Suprapubic skin (tissue), 4 donors: ENCODE data around the gene ARID1B. TPM values are rescaled to one million over a fixed set of nuclear protein-coding genes. Genes with fewer than 3 reads are reported as not detected.

ENCODE experiments used
- DNase-seq, 2 donors: peaks; one replicate each; pipeline ENCODE4 v3.0.0-alpha.2; 2019; ENCODE audit warnings: low spot score in 2 of 2
- H3K27ac ChIP-seq: fragments of 200-600 bp; sonication (generic); one replicate; pipeline ENCODE4 v1.5.1; 2019
- H3K27me3 ChIP-seq: fragments of 200-600 bp; sonication (generic); one replicate; pipeline ENCODE4 v1.5.1; 2019
- H3K36me3 ChIP-seq: fragments of 200-600 bp; sonication (generic); one replicate; pipeline ENCODE4 v1.5.1; 2019
- H3K4me1 ChIP-seq: fragments of 200-600 bp; sonication (generic); one replicate; pipeline ENCODE4 v1.5.1; 2019
- H3K4me3 ChIP-seq: fragments of 200-600 bp; sonication (generic); one replicate; pipeline ENCODE4 v1.5.1; 2019; ENCODE audit warnings: mild to moderate bottlenecking
- H3K9me3 ChIP-seq: fragments of 200-600 bp; sonication (generic); one replicate; pipeline ENCODE4 v1.5.1; 2019
- CTCF ChIP-seq, 2 donors: fragments of 200-600 bp in 1 of 2; fragments of 450-650 bp in 1 of 2; sonication (generic) in 1 of 2; IDR thresholded peaks; one replicate each; pipeline ENCODE4 v1.5.1; 2016 to 2019; ENCODE audit warnings: antibody characterized with exemption in 2 of 2, mild to moderate bottlenecking in 1 of 2, moderate library complexity in 1 of 2
- EP300 ChIP-seq: sonication (generic); formaldehyde crosslinking; IDR thresholded peaks from one replicate; pipeline ENCODE4 v1.6.1; 2017; ENCODE audit warnings: antibody characterized with exemption
- POLR2A ChIP-seq, 2 donors: fragments of 450-650 bp; IDR thresholded peaks; one replicate each; pipeline ENCODE4 v1.6.1; 2017; ENCODE audit warnings: antibody characterized with exemption in 2 of 2, mild to moderate bottlenecking in 2 of 2, moderate library complexity in 2 of 2
- POLR2AphosphoS5 ChIP-seq, 3 donors: sonication (generic); formaldehyde crosslinking; IDR thresholded peaks; one replicate each; pipeline ENCODE4 v1.6.1; 2017; ENCODE audit warnings: antibody characterized with exemption in 3 of 3
- WGBS: methylation state at CpG from one replicate; pipeline ENCODE4 v1.1.5; 2018; 5-methylcytosine and 5-hydroxymethylcytosine counted together
- total RNA-seq, 4 donors: library from RNA; depleted of rRNA; stranded (reverse); fragments of >200 nt; gene quantifications; one replicate each; pipeline ENCODE4 v1.1.0, GENCODE V29; 2016

Gene ARID1B
- total RNA-seq, 4 donors from 2014 or later: 102 to 233 (median 129) TPM

DNA sequence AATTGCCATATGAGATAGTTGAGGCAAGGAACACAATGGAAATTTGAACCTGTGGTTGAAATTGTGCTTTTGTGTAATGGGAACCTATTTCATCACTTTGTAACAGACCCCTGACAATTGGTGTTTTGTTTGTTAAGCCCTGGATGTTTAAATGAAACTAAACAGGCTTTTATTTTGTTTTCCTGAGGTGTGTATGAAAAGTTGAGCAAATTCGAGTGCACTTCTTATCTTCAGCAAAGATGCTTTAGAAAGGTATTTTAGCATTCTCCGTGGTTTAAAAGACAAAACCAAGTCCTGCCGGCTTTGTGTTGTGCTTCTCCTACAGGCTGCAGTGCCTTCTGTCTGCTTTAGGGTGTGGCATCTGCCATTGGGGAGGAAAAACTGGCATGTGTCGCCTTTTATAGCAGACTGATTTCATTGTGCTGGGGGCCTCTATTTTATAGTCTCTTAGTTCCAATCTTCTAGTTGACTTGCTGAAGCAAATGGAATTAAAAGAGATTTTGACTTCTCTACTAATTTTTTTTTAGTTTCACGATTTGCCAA is 2.2 kb upstream of the ARID1B start:
- H3K4me3 ChIP-seq: no peak overlapping the region
- H3K27ac ChIP-seq: peak overlapping the region; percentile 24
- no peak for DNase-seq
- peaks cover 25% of the 10 kb centered on the region for H3K4me1 ChIP-seq
- H3K36me3 ChIP-seq: no peaks in the 10 kb centered on the region
- no peaks in the 10 kb centered on the region for H3K9me3 ChIP-seq
- no peak for TF ChIP-seq POLR2A (IDR thresholded peaks at IDR 0.05)
- TF ChIP-seq POLR2AphosphoS5 (IDR thresholded peaks at IDR 0.05): no peak
- no peak for TF ChIP-seq CTCF (IDR thresholded peaks at IDR 0.05)
- TF ChIP-seq EP300: no peak
- 24% methylated on average over 5 of the region's 5 CpGs for WGBS
- no peaks in the 10 kb centered on the region for H3K27me3 ChIP-seq

GRCh38 chr6:156775717-156776116 is 1.5 kb upstream of the ARID1B start:
- H3K27ac ChIP-seq: peak overlapping the region; percentile 99
- H3K27me3 ChIP-seq: no peaks in the 10 kb centered on the region
- 38% methylated on average over 5 of the region's 5 CpGs for WGBS
- H3K9me3 ChIP-seq: no peaks in the 10 kb centered on the region
- DNase-seq: no peak
- H3K36me3 ChIP-seq: no peaks in the 10 kb centered on the region
- H3K4me1 ChIP-seq: peaks cover 29% of the 10 kb centered on the region
- peak overlapping the region; percentile 92 for H3K4me3 ChIP-seq
- no peak for TF ChIP-seq POLR2AphosphoS5 (IDR thresholded peaks at IDR 0.05)

GRCh38 chr6:156776470-156776839 is 723 bp upstream of the ARID1B start:
- H3K9me3 ChIP-seq: no peaks in the 10 kb centered on the region
- H3K4me1 ChIP-seq: peaks cover 36% of the 10 kb centered on the region
- peak overlapping the region; percentile 92 for H3K4me3 ChIP-seq
- H3K36me3 ChIP-seq: no peaks in the 10 kb centered on the region
- no peak for DNase-seq
- H3K27me3 ChIP-seq: no peaks in the 10 kb centered on the region
- H3K27ac ChIP-seq: peak overlapping the region; percentile 99
- WGBS: 3% methylated on average over 8 of the region's 8 CpGs
- no peak for TF ChIP-seq EP300
- TF ChIP-seq POLR2AphosphoS5 (IDR thresholded peaks at IDR 0.05): peak in 1 of 3 donors; percentile 28
- no peak for TF ChIP-seq CTCF (IDR thresholded peaks at IDR 0.05)
- no peak for TF ChIP-seq POLR2A (IDR thresholded peaks at IDR 0.05)

- H3K4me1 ChIP-seq: peaks cover 49% of the 10 kb centered on the region
- H3K4me3 ChIP-seq: peak overlapping the region; percentile 92
- TF ChIP-seq CTCF (IDR thresholded peaks at IDR 0.05) (no peak), EP300 (no peak), POLR2AphosphoS5 (IDR thresholded peaks at IDR 0.05) (no peak), POLR2A (IDR thresholded peaks at IDR 0.05) (peak in 1 of 2 donors; percentile 24)
- 0% methylated on average over 9 of the region's 113 CpGs for WGBS
- peak overlapping the region; percentile 99 for H3K27ac ChIP-seq
- H3K36me3 ChIP-seq: no peaks in the 10 kb centered on the region
- DNase-seq: peak in 1 of 2 donors; percentile 79
- H3K9me3 ChIP-seq: no peaks in the 10 kb centered on the region
- no peaks in the 10 kb centered on the region for H3K27me3 ChIP-seq
These were observed 637 bp downstream of the ARID1B start for GRCh38 chr6:156777577-156778453.

DNA sequence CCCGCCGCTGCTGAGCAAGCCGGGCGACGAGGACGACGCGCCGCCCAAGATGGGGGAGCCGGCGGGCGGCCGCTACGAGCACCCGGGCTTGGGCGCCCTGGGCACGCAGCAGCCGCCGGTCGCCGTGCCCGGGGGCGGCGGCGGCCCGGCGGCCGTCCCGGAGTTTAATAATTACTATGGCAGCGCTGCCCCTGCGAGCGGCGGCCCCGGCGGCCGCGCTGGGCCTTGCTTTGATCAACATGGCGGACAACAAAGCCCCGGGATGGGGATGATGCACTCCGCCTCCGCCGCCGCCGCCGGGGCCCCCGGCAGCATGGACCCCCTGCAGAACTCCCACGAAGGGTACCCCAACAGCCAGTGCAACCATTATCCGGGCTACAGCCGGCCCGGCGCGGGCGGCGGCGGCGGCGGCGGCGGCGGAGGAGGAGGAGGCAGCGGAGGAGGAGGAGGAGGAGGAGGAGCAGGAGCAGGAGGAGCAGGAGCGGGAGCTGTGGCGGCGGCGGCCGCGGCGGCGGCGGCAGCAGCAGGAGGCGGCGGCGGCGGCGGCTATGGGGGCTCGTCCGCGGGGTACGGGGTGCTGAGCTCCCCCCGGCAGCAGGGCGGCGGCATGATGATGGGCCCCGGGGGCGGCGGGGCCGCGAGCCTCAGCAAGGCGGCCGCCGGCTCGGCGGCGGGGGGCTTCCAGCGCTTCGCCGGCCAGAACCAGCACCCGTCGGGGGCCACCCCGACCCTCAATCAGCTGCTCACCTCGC is 1.5 kb downstream of the ARID1B start:
- no peak for TF ChIP-seq CTCF (IDR thresholded peaks at IDR 0.05)
- TF ChIP-seq POLR2A (IDR thresholded peaks at IDR 0.05): peak in 1 of 2 donors; percentile 56
- WGBS: under 1% methylated on average over 66 of the region's 100 CpGs
- Histone ChIP-seq H3K9me3 (no peaks in the 10 kb centered on the region), H3K27me3 (no peaks in the 10 kb centered on the region), H3K4me3 (peak overlapping the region; percentile 92), H3K4me1 (peaks cover 57% of the 10 kb centered on the region), H3K36me3 (no peaks in the 10 kb centered on the region), H3K27ac (peak overlapping the region; percentile 99)
- peak in 1 of 2 donors; percentile 74 for DNase-seq
